Keratinocyte (primary cell): Measurements from ENCODE around the gene ZNF324B. TPM values are rescaled to one million over a fixed set of nuclear protein-coding genes. Genes with fewer than 3 reads are reported as not detected.
"Not testable (repeated sequence)": the region's sequence is repeated elsewhere in the genome, so short reads cannot be mapped to it uniquely, and the experiment has no call there.

ENCODE experiments used
- DNase-seq: peaks from one replicate; pipeline ENCODE4 v3.0.0-alpha.2; 2011; ENCODE audit warnings: low read depth, missing footprints, low spot score
- FAIRE-seq: peaks from 2 replicates; lab custom pipeline; 2011; peaks lifted over from hg19 to GRCh38; lab: Jason Lieb, UNC
- H2AFZ ChIP-seq: 2 replicates; pipeline ENCODE4 v1.6.0; 2012; ENCODE audit warnings: low read length, control low read depth, inconsistent platforms; ENCODE audit not compliant: control insufficient read depth
- H3K27ac ChIP-seq: 2 replicates; pipeline ENCODE4 v1.5.1; 2011; ENCODE audit warnings: low read length; ENCODE audit not compliant: control insufficient read depth, insufficient read depth
- H3K27me3 ChIP-seq: 3 replicates; pipeline ENCODE4 v1.6.0; 2011; ENCODE audit warnings: low read length; ENCODE audit not compliant: control insufficient read depth, insufficient read depth; ENCODE audit errors: extremely low read depth
- H3K36me3 ChIP-seq, 2 experiments: 2 replicates in 1 of 2; 3 replicates in 1 of 2; pipeline ENCODE4 v1.5.1; 2011; ENCODE audit warnings: low read length in 2 of 2, mild to moderate bottlenecking in 1 of 2; ENCODE audit not compliant: control insufficient read depth in 2 of 2, insufficient read depth in 2 of 2; ENCODE audit errors: extremely low read depth in 1 of 2
- H3K4me1 ChIP-seq: 3 replicates; pipeline ENCODE4 v1.5.1; 2011; ENCODE audit warnings: low read length; ENCODE audit not compliant: control insufficient read depth, insufficient read depth; ENCODE audit errors: extremely low read depth
- H3K4me2 ChIP-seq: 3 replicates; pipeline ENCODE4 v1.6.0; 2011; ENCODE audit warnings: low read depth, low read length; ENCODE audit not compliant: control insufficient read depth, insufficient read depth; ENCODE audit errors: extremely low read depth
- H3K4me3 ChIP-seq, 3 experiments: fragments of 200-600 bp in 1 of 3; sonication (generic) in 1 of 3; 2 replicates in 2 of 3; 3 replicates in 1 of 3; pipeline ENCODE4 v1.5.1; 2011 to 2016; ENCODE audit warnings: low read length in 3 of 3, mild to moderate bottlenecking in 3 of 3, control low read depth in 2 of 3, inconsistent platforms in 1 of 3, low read depth in 1 of 3, mixed read lengths in 1 of 3, mixed run types in 1 of 3, moderate library complexity in 1 of 3; ENCODE audit not compliant: control insufficient read depth in 2 of 3, insufficient read depth in 2 of 3; ENCODE audit errors: extremely low read depth in 1 of 3
- H3K79me2 ChIP-seq: 2 replicates; pipeline ENCODE4 v1.6.0; 2012; ENCODE audit warnings: low read length; ENCODE audit not compliant: control insufficient read depth, insufficient read depth
- H3K9ac ChIP-seq: 3 replicates; pipeline ENCODE4 v1.6.0; 2011; ENCODE audit warnings: low read length; ENCODE audit not compliant: control insufficient read depth, insufficient read depth; ENCODE audit errors: extremely low read depth
- H3K9me1 ChIP-seq: 3 replicates; pipeline ENCODE4 v1.6.0; 2011; ENCODE audit warnings: low read length; ENCODE audit not compliant: control insufficient read depth, insufficient read depth; ENCODE audit errors: extremely low read depth
- H3K9me3 ChIP-seq: 2 replicates; pipeline ENCODE4 v1.5.1; 2012; ENCODE audit warnings: low read depth, low read length; ENCODE audit not compliant: control insufficient read depth
- H4K20me1 ChIP-seq: 3 replicates; pipeline ENCODE4 v1.6.0; 2011; ENCODE audit warnings: low read length; ENCODE audit not compliant: control insufficient read depth, insufficient read depth; ENCODE audit errors: extremely low read depth
- CTCF ChIP-seq, 3 experiments: IDR thresholded peaks in 1 of 3; conservative IDR thresholded peaks in 1 of 3; optimal IDR thresholded peaks in 1 of 3; 2 replicates in 2 of 3; 3 replicates in 1 of 3; pipeline versions ENCODE3 to v1.5.1; 2011; ENCODE audit warnings: low read length in 3 of 3, mild to moderate bottlenecking in 3 of 3, moderate library complexity in 2 of 3, control low read depth in 1 of 3, inconsistent platforms in 1 of 3; ENCODE audit not compliant: insufficient read depth in 2 of 3; ENCODE audit errors: extremely low read depth in 1 of 3
- EZH2 ChIP-seq: IDR thresholded peaks from one replicate; pipeline ENCODE4 v1.6.1; 2012; ENCODE audit warnings: inconsistent platforms, mild to moderate bottlenecking, low read length, moderate library complexity
- dilution Hi-C: fragments of 300-500 bp; cut with MboI; formaldehyde crosslinking; loops from one replicate; pipeline ENCODE4 v1.7.0; 2020; ENCODE audit warnings: low sequenced_read_pairs; ENCODE audit not compliant: extremely low pct_ligation_motif_present
- polyA plus RNA-seq, 5 experiments: library from polyadenylated mRNA; depleted of rRNA in 3 of 5; stranded (reverse) in 3 of 5; stranded (forward) in 1 of 5; unstranded in 1 of 5; fragments of >200 nt; gene quantifications; 1 replicate in 1 of 5; 2 replicates in 3 of 5; 3 replicates in 1 of 5; pipeline versions ENCODE4 v1.2.1 to v1.2.3, GENCODE V29; 2011 to 2012; ENCODE audit warnings: missing spikeins in 2 of 5, low read depth in 1 of 5, low replicate concordance in 1 of 5

Gene ZNF324B
- polyA plus RNA-seq, 1 donor (not counting 4 experiments of a cell fraction or from before 2014, with no cell fraction given): 2.0 TPM

DNA sequence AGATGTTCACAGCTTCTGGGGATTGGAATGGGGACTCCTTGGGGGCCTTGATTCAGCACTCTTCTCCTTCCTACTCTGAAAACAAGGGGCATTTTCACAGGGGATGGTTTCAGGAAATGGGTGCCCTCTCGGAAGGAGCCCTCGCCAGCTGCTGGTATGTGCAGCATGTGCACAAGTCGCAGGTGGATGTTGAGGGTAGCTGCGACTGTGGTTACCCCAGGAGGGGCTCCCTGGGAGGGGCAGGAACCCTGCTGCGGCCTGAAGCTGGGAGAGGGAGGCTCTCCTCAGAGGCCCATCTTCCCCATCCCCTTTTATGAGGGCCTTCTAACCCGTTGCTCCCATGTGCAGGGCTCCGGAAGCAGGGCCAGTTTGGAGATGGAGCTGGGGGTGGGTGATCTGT lies 30.9 kb downstream of the ZNF324B start:
- H3K4me3 ChIP-seq: no peak overlapping the region
- H3K9ac ChIP-seq: no peak overlapping the region
- FAIRE-seq: no peak
- H3K27me3 ChIP-seq: no peaks in the 10 kb centered on the region
- peaks cover 7 to 9% of the 10 kb centered on the region in 2 experiments for H3K36me3 ChIP-seq
- H3K9me1 ChIP-seq: no peaks in the 10 kb centered on the region
- no peak overlapping the region for H2AFZ ChIP-seq
- no peaks in the 10 kb centered on the region for H4K20me1 ChIP-seq
- no peaks in the 10 kb centered on the region for H3K79me2 ChIP-seq
- TF ChIP-seq CTCF (optimal IDR thresholded peaks at IDR 0.05 in 1 of 3, IDR thresholded peaks at IDR 0.05 in 1 of 3, conservative IDR thresholded peaks at IDR 0.05 in 1 of 3; ENCODE audit: extremely low read depth in 1 of 3, insufficient read depth in 2 of 3, low read length in 3 of 3): no peak
- TF ChIP-seq EZH2: no peak
- no peak overlapping the region for H3K27ac ChIP-seq
- dilution Hi-C loops: no loop called here
- H3K9me3 ChIP-seq: no peaks in the 10 kb centered on the region
- DNase-seq: no peak
- H3K4me1 ChIP-seq: peaks cover 3% of the 10 kb centered on the region
- H3K4me2 ChIP-seq: no peak overlapping the region

DNA sequence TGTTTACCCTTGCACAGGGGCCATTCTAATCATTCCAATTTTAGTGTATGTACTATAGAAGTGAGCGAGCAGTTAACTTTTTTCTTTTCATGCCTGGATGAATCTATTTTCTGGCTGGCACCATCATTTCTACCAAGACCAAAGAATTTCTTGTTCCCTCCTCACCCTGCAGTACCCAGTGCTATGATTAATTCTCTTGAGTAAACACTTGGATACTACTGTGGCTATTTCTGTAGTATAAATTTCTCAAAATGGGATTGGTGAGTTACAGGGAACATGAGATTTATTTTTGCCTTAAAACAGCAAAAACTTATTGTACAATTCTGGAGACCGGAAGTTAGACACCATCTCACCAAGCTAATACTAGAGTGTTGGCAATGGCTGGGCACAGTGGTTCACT lies 32.4 kb downstream of the ZNF324B start:
- H3K4me2 ChIP-seq: no peak overlapping the region
- peaks cover 8% of the 10 kb centered on the region for H3K4me1 ChIP-seq
- no peak overlapping the region for H3K4me3 ChIP-seq
- H3K27ac ChIP-seq: no peak overlapping the region
- H2AFZ ChIP-seq: no peak overlapping the region
- H3K27me3 ChIP-seq: no peaks in the 10 kb centered on the region
- H3K9ac ChIP-seq: no peak overlapping the region
- H3K79me2 ChIP-seq: no peaks in the 10 kb centered on the region
- no peaks in the 10 kb centered on the region for H3K9me1 ChIP-seq
- no peaks in the 10 kb centered on the region for H3K9me3 ChIP-seq
- TF ChIP-seq EZH2: no peak
- no peak for TF ChIP-seq CTCF (optimal IDR thresholded peaks at IDR 0.05 in 1 of 3, IDR thresholded peaks at IDR 0.05 in 1 of 3, conservative IDR thresholded peaks at IDR 0.05 in 1 of 3; ENCODE audit: extremely low read depth in 1 of 3, insufficient read depth in 2 of 3, low read length in 3 of 3)
- dilution Hi-C loops: no loop called here
- no peak for DNase-seq
- no peaks in the 10 kb centered on the region for H4K20me1 ChIP-seq
- FAIRE-seq: no peak
- H3K36me3 ChIP-seq: peaks cover 0 to 9% of the 10 kb centered on the region in 2 experiments

DNA sequence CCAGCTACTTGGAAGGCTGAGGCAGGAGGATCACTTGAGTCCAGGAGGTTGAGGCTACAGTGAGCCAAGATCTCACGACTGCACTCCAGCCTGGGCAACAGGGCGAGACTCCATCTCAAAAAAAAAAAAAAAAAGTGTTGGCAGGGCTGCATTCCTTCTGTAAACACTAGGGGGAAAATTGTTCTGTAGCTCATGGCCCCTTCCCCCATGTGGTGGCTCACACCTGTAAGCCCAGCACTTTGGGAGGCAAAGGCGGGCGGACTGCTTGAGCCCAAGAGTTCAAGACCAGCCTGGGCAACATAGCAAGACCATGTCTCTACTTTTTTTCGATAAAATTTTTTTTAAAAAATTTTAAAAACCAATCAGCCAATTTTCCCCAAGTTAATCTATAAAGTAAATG lies 32.9 kb downstream of the ZNF324B start:
- H3K4me2 ChIP-seq, H3K4me1 ChIP-seq, H3K79me2 ChIP-seq, DNase-seq, H2AFZ ChIP-seq, dilution Hi-C loops, H3K27ac ChIP-seq, H3K9me1 ChIP-seq, H4K20me1 ChIP-seq, H3K9ac ChIP-seq, H3K9me3 ChIP-seq, H3K27me3 ChIP-seq, FAIRE-seq, H3K4me3 ChIP-seq, H3K36me3 ChIP-seq: not testable (repeated sequence)
